Left lobe of liver (tissue), 2 donors: ENCODE data around the gene ADIPOR1. TPM values are rescaled to one million over a fixed set of nuclear protein-coding genes. Genes with fewer than 3 reads are reported as not detected.
A peak's percentile ranks its signal among the peaks of the same experiment; 100 is the strongest.
"Not testable (repeated sequence)": the region's sequence is repeated elsewhere in the genome, so short reads cannot be mapped to it uniquely, and the experiment has no call there.

Source experiments
- ATAC-seq: fragments of 200-7000 bp; cut with Tn5 transposase; one replicate; pipeline ENCODE4 v1.9.1; 2020; ENCODE audit warnings: mild to moderate bottlenecking, moderate library complexity
- DNase-seq: peaks from one replicate; pipeline ENCODE4 v3.0.0-alpha.2; 2020; ENCODE audit warnings: low spot score
- total RNA-seq: library from RNA; stranded (reverse); gene quantifications from one replicate; pipeline ENCODE4 v1.2.1, GENCODE V29; 2021
- donor health status: DM: no; HTN: no; CAD: no; lungs with moderate emphysema.
- donor health status: DM: no; HTN: yes; CAD: no.

The ADIPOR1 gene, protein sequence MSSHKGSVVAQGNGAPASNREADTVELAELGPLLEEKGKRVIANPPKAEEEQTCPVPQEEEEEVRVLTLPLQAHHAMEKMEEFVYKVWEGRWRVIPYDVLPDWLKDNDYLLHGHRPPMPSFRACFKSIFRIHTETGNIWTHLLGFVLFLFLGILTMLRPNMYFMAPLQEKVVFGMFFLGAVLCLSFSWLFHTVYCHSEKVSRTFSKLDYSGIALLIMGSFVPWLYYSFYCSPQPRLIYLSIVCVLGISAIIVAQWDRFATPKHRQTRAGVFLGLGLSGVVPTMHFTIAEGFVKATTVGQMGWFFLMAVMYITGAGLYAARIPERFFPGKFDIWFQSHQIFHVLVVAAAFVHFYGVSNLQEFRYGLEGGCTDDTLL
- total RNA-seq: 58.9 TPM

DNA sequence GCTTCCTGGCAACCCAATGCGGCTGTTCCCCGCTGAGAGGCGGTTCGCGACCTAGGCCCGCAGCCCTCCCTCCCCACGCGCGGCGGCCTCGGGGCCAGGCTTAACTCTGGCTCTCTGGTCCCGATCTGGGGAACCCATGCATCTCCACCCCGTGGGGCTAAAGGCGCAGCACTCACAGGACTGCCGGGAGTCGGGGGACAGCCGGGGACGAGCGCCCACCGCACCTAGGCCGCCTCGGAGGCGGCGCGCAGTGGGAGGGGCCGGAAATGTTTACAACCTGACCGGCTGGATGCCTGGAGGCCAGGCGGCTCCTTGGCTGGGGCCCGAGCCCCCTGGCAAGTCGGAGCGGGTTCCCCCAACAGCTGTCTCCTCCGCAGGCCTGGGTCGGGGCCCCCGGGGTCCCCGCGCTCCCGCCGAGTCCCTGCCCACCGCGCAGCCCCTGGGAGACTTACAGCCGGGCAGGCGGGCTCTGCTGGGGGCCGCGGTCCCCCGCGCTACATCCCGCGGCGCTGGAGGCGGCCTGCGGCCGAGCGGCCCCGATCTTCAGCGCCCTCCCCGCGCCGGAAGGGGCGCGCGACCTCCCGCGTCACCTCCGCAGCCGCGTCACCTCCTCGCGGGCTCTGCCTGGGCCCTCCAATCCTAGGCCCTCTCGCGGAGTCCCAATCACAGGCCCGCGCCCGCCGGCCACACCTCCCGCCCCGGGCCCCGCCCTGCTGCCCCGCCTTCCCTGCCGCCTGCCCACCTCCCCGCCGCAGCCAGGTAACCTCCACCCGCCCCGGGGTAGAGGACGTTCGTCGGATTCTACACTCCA is at the start of gene ADIPOR1:
ADIPOR1 (minus strand) TSS at position 580 of the 811 bp plus-strand sequence. CDS start 7,242 bp downstream, outside the sequence.
- DNase-seq (peak; percentile 96), ATAC-seq (peak; percentile 98)

DNA sequence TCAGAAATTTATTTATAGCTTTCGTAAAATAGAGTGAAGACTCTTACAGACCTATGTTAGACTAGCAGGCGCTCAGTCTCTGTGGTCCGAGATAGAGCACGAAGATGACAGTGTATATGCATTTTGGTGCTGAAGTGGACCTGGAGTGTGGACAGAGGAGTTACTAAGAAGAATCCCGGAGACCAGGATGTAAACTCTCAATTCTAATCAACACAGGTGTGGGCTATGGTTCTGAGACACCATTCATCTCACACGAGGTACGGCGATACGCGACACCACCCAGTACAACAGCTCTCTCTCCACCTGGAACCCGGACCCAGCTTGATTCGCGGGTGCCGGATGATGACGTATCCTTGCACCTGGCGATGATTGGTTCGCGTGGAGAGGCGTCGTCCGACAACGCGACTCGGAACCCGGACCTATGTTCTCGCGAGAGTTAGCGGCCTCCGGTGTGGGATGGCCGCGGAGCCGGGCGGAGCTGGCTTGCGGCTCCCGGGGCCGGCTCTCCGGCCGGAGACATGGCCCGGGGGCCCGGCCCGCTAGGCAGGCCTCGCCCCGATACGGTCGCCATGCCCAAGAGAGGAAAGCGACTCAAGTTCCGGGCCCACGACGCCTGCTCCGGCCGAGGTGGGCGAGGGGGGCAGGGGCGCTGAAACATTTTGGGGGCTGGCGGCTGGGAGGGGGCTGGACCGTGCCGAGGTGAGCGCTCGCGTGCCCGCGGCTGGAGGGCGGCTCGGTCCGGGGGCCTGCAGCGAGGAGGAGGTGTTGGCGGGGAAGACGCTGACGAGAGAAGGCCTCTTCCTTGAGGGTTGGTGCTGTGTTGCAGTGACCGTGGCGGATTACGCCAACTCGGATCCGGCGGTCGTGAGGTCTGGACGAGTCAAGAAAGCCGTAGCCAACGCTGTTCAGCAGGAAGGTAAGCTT is 49.1 kb upstream of the ADIPOR1 start, which contains the start of gene TMEM183A:
TMEM183A (plus strand) TSS at position 427 of the 924 bp plus-strand sequence; CDS start at position 519, 92 bp downstream.
- DNase-seq: peak; percentile 97

DNA sequence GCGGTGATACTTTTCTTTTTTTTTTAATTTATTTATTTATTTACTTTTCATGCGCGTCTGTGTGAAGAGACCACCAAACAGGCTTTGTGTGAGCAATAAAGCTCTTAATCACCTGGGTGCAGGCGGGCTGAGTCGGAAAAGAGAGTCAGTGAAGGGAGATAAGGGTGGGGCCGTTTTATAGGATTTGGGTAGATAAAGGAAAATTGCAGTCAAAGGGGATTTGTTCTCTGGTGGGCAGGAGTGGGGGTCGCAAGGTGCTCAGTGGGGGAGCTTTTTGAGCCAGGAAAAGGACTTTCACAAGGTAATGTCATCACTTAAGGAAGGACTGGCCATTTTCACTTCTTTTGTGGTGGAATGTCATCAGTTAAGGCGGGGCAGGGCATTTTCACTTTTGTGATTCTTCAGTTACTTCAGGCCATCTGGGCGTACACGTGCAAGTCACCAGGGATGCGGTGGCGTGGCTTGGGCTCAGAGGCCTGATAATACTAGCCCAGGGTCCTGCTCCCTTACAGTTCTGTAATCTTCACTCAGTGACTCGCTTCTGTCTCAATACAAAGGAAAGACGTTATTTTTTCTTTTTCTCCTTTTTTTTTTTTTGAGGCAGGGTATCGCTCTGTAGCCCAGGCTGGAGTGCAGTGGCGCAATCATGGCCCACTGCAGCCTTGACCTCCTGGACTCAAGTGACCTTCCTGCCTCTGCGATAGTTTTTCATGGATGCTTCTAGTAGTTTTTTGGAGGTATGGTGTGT is 47.5 kb upstream of the ADIPOR1 start:
- ATAC-seq, DNase-seq: not testable (repeated sequence)

More for the DNA sequence above, 49.1 kb upstream of the ADIPOR1 start, which contains the start of gene TMEM183A:
- ATAC-seq: peak; percentile 95

DNA sequence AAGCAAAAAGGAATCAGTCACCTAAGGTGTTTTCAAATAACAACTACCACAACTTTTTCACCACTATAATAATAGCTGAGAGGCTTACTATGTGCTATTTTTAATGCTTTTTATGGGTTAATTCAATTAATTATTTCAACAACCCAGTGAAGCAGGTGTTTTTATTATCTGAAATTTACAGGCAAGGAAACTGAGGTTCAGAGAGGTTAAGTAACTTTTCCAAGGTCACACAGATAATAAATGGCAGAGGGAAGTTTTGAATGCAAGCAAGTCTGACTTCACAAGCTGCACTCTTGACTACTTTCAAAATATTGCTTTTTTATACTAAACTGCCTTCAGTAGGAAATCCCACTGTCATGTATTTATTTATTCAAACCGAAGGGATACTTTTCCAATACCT is 44.8 kb upstream of the ADIPOR1 start:
- DNase-seq: no peak
- ATAC-seq: no peak

DNA sequence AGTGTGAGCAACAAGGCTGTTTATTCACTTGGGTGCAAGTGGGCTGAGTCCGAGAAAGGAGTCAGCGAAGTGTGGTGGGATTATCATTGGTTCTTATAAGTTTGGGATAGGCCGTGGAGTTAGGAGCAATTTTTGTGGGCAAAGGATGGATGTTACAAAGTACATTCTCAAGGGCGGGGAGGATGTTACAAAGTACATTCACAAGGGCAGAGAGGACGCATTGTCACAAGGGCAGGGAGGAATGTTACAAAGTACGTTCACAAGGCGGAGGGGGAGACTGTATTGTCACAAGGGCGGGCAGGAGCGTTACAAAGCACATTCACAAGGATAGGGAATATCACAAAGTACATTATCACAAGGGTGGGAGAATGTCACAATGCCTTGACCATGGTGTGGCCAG is 43.9 kb upstream of the ADIPOR1 start:
- ATAC-seq: no peak
- no peak for DNase-seq

DNA sequence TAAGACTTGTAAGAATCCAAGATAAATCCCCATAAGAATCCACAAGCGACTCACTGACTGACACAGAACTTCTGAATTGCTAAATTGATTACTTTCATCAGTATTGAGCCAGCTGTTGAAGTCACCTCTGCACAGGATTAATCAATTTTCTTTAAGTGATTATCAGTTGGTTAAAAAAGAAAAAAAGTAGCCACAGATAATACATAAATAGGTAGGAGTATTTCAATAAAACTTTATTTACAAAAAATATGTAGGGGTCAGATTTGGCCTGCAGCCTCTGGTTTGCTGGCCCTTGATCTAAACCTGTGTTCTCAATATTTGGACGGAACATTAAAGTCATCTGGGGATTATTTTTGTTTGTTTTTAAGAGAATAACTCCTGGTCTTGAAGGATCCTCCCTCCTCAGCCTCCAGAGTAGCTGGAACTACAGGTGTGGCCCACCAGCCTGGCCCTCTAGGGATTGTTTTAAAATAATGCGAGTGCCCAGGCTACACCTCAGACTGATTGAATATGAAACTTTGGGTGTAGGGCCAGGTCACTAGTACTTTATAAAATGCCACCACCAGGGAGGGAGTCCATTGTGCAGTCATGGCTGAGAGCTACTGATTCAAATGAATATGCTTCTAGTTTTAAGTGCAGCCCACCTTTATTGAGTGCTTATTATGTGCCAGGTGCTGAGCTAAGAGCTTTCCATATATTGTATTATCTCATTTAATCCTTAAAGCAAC is 42.3 kb upstream of the ADIPOR1 start:
- no peak for DNase-seq
- ATAC-seq: no peak

DNA sequence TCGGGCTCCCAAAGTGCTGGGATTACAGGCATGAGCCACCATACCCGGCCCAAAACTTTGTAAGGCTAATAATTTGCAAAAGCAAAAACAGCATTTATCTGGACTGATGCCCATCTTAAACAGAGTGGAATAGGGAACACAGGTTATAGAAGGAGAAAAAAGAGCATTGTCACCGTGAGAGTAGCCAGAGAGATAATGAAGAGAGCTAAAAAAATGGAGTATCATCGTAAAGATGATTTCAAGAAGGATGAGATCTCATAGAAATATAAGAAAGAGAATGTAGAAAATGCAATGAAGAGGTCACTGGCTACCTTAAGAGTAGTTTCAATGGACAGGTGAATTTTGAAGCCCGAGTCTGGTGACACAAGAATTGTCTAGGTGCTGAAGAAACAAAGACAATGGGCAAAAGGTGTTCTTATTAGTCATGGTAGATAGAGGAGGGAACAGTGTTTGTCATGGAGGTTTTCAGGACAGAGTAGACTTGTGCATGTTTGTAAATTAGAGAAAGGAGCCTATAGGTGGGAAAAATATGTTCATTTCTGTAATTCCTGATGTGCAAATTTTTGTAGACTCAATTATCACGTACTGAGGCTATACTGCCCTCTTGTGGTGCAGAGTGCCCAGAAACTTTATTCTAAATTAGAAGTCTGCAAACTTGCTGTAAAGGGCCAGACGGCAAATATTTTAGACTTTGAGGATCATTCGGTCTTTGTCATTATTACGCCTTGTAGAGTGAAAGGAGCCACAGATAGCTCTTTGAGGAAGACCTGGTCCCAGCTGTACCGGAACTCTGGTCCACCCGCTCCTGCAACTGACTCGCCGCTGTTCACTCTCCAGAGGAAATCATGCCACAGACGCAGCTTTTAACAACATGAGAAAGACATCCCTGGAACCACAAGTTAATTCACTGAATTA is 41.0 kb upstream of the ADIPOR1 start:
- ATAC-seq (peak; percentile 87), DNase-seq (no peak)

DNA sequence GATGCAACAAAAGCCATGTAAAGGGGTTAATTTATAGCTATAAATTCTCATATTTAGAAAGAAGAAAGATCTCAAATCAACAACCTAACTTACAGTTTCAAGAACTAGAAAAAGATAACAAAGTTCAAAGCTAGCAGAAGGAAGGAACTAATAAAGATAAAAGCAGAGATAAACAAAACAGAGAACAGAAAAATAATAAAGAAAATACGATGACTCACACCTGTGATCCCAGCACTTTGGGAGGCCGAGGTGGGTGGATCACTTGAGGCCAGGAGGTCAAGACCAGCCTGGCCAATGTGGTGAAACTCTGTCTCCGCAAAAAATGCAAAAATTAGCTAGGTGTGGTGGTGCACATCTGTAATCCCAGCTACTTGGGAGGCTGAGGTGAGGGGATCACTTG is 36.6 kb upstream of the ADIPOR1 start:
- ATAC-seq (no peak), DNase-seq (no peak)

DNA sequence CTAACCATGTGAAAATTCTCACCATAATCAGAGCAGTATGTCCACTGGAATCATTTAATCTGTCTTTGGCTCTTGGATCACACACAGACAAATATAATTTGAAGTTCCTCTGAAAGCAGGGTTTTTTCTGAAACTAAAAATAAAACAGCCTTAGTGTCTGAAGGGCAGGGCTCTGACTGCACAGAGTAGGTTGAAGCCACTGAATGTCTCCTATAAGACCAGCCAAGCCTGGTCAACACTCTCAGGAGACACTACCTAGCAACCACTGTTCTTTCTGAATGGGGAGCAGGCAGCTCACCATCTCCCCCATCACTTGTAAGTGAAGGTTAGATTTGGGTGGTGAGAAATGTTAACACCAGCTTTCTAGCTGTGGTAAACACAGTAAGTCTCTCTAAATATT is 33.0 kb upstream of the ADIPOR1 start:
- no peak for ATAC-seq
- no peak for DNase-seq

DNA sequence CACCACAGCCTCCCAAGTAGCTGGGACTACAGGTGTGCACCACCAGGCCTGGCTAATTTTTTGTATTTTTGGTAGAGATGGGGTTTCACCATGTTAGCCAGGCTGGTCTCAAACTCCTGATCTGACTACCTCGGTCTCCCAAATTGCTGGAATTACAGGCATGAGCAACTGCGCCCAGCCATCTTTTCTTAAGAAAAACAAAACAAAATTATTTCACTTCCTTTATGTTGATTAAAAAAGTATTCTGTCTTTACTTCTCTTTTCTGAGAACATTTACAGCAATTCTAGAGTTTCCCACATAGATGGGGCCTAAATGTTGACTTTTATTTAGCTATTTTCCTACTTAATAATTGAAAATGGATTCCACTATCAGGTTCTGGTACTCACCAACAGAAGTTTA is 31.8 kb upstream of the ADIPOR1 start:
- no peak for ATAC-seq
- no peak for DNase-seq

DNA sequence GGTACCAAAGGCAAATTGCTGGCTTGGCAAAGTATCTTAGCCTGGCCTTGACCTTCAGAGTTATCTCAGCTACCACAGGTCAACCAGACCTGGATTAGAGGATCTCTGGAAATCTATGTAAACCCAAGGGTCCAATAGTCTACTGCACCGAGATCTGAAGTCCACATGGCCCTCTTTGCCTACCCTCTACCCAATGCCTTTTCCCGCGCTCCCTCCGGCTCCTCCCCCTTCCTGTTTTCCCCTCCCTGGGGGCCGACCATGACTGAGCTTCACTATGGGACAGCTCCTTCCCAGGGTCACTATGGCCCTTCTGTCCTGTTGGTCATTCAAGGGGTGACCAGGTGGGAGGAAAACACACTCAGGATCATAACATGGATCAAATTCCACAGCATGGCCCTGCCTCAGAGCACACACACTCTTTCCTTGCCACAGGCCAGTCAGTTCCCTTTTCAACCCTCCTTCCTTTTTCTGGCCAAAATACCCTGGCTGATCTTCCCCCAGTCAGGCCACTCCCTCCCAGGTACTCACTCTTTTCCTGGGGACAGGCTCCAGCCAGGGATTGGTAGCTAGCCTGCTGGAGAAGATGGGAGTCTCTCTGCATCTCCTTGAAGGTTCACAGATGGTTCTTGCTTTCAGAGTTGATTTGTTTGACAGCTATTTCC is 29.9 kb upstream of the ADIPOR1 start:
- DNase-seq: no peak
- no peak for ATAC-seq

DNA sequence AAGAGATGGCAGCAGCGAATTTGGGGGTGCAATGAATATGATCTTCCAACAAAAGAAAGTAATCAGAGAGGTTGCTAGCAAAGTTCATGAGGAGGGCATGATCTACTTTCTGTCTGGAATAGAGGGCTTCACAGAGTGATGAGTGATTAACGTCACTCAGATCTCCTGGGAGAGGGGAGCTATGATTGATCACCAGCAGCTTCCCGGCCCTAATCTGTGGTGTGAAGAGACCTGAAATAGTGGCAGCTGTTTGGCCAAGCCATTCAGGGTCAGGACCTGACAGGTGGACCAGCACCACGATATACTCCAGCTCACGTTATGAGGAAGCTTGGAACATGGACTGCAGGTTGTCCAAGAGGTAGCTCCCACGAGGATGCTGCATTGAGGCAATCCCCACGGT is 29.1 kb upstream of the ADIPOR1 start:
- DNase-seq: no peak
- no peak for ATAC-seq

DNA sequence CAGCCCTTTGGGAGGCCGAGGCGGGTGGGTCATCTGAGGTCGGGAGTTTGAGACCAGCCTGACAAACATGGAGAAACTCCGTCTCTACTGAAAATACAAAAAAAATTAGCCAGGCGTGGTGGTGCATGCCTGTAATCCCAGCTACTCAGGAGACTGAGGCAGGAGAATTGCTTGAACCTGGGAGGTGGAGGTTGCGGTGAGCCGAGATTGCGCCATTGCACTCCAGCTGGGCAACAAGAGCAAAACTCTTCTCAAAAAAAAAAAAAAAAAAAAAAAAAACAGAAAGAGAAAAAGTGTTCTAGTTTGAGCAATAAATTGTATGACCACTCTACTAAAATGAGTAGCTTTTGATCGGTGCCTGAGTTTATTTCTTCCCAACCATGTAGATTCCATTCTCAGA is 28.0 kb upstream of the ADIPOR1 start:
- not testable (repeated sequence) for ATAC-seq, DNase-seq

DNA sequence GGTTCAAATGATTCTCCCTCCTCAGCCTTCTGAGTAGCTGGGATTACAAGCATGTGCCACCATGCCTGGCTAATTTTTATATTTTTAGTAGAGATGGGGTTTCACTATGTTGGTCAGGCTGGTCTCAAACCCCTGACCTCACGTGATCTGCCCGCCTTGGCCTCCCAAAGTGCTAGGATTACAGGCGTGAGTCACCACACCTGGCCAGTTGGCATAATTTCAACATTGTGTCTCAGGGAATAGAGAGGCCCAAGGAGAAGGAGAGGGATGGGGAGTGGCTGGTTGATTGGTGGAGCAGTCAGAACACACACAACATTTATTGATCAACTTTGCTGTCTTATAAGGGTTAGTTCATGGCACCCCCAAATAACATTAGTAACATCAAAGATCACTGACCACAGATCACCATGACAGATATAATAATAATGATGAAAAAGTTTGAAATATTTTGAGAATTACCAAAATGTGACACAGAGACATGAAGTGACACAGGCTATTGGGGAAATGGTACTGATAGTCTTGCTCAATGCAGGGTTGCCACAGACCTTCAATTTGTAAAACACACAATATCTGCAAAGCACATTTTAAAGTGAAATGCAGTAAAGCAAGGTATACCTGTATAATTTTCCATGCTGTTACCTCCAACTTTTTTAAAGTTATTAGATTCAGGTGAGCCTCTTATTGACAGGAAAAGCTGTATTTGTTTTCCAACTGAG is 24.8 kb upstream of the ADIPOR1 start:
- ATAC-seq (no peak), DNase-seq (no peak)

DNA sequence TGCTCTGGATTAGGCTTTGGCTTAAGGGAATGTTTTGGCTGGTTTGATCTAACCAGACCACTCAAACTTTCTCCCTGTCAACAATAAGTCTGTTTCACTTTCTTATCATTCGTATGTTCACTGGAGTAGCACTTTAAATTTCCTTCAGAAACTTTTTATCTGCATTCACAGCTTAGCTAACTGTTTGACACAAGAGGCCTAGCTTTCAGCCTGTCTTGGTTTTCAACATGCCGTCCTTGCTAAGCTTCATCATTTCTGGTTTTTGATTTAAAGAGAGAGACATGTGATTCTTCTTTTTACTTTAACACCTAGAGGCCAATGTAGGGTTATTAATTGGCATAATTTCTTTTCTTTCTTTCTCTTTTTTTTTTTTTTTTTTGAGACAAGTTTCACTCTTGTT is 23.8 kb upstream of the ADIPOR1 start:
- DNase-seq (no peak), ATAC-seq (no peak)

DNA sequence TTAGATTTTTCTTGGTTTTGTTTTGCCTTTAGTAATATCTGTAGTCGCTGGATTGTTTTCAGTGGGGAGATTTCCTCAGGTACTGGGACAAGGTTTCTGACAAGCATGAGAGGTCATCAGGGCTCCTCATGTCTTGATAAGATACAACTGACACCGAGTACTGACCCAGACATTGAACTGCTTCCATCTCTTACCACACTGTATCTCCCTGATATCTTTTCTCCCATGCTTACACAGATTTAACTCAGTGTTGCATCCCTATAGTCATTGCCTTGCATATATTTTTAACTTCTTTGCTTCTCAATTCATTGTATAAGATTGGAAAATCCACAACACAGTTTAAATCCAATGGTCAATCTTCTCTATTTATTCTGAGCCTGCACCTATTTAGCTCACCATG is 21.3 kb upstream of the ADIPOR1 start:
- DNase-seq (no peak), ATAC-seq (no peak)

DNA sequence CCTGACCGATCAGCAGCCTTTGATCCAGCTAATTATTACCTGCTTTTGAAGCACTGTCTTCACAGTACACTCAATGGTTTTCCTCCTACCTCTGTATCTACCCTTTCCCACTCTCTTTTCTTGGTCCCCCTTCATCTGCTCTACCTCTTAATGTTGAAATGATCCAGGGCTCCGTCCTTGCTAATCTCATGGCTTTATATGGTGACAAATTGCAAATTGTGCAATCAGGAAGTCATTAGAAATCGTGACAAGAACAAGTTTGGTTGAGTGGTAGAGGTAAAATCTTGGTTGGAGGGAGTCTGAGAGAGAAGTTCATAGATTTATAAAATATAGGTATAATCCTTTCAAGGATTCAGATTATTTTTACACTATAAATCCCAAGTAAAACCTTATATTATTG is 18.5 kb upstream of the ADIPOR1 start:
- DNase-seq: no peak
- ATAC-seq: no peak
